ENCODE data around the gene DHX34.
"Not testable (repeated sequence)": the region's sequence is repeated elsewhere in the genome, so short reads cannot be mapped to it uniquely, and the experiment has no call there.

DHX34 gene

DNA sequence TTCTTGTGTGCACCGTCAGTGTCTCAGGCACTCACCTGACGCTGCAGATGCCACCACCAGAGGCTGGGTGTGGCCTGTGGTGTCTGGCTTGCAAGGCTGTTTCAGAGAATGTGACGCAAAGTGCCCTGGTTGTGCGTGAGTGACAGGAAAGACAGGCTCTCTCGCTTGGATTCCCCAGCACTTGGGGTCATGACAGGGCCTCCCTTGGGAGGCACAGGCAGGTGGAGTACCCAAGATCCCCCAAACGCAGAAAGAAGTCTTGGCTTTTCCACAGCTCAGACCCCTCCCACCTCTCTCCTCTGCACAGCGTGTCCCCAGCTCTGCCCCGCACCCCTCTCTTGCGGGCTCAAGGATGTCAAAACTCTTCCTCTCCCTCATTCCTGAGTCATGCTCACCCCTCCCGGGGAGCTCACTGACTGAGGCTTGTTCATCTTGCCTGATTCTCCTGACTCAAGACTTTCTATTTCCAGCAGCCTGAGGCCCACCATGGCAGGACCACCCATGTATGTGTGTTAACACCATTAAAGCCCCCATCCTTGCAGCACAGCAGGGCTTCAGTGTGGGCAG is 21.0 kb downstream of the DHX34 start:
- DNase-seq: peak; percentile 70 to 84

DNA sequence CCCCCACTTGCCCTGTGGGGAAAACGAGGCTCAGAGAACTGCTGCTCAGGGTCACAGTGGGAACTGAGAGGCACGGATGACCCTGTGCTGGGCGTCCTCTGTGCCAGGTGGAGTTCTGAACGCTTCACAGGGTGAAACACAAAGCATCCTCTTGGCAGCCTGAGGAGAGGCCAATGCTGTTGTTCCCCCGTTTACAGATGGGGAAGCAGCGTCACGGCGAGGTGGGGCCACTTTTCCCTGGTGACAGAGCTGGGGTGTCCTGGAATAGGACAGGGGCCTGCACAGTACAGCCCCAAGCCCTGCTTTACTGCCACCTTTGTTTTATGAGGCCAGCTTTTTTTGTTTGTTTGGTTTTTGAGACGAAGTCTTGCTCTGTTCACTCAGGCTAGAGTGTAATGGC is 22.1 kb downstream of the DHX34 start:
- no peak for DNase-seq

DNA sequence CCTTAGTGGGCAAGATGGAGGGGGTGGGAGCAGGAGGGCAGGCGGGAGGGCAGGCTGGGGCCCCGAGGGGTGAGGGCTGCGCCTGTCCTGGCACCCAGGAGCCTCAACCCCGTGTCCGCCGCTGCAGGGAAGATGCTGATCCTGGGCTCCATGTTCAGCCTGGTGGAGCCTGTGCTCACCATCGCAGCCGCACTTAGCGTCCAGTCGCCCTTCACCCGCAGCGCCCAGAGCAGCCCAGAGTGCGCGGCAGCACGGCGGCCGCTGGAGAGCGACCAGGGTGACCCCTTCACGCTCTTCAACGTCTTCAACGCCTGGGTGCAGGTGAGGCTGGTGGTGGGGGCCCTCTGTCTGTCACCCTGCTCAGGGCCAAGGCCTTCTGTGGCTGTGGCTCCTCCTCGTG is 23.5 kb downstream of the DHX34 start:
- DNase-seq: no peak

DNA sequence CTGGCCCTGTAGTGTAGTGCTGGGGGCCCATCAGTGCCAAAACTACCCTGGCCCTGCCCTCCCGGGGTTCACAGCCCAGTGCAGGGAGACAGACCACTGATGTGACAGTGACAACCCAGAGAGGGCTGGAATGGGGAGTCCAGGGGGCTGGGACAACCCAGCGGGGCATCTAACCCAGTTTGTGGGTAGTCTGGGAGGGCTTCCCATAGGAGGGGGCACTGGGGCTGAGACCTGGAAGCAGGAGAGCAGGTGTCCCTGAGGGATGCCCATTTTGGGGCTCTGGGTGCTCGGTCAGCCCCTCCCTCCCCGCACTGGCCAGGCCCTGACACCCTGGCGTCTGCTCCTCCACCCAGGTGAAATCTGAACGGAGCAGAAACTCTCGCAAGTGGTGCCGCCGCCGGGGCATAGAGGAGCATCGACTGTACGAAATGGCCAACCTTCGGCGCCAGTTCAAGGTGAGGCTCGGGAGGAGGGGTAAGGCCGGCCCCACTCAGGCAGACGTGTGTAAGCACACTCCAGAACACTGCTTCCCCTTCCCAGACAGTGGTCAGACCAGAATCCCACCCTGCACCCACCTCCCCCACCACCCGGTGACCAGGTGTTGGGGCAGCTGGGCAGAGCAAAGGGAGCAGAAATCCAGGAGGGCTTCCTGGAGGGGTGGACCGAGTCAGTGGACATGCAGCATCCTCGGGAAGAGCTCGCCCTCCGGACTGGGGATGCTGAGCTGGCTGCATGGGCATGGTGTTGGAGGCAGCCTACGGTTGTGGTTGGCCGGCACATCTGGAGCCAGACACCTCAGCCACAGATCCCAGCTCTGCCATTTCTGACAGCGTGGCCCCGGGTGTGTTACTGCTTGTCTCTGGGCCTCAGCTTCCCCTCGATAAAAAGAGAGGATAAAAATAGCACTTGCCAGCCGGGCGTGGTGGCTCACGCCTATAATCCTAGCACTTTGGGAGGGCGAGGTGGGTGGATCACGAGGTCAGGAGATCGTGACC is 24.4 kb downstream of the DHX34 start:
- no peak for DNase-seq

DNA sequence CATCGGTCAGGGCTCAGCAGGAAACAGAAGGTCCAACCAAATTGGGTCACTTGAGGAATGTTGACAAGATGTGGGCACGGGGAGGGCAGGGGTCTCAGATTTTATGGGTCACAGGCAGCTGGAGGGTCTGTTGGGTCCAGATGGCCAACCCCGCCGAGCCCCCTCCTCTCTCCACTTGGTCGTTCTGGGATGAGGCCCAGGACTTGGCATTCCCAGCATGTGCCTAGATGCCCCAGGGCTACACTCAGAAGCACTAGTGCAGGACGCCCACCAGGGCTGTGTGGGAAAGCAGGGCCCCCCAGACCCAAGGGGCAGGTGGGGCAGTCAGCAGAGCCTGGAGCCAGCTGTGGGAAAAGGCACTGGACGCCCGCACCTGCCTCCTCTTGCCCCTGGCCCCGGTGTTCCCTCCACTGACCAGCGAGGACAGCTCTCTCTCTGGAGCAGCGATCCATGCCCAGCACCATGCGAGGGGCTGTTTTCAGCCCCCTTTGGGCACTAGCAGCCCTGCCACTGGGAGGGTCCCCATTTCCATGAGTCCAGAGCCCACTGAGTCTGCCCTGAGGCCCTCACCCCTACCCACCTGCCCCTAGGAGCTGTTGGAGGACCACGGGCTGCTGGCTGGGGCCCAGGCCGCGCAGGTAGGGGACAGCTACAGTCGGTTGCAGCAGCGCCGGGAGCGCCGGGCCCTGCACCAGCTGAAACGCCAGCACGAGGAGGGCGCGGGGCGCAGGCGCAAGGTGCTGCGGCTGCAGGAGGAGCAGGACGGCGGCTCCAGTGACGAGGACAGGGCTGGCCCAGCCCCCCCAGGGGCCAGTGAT is 26.0 kb downstream of the DHX34 start:
- no peak for DNase-seq

DNA sequence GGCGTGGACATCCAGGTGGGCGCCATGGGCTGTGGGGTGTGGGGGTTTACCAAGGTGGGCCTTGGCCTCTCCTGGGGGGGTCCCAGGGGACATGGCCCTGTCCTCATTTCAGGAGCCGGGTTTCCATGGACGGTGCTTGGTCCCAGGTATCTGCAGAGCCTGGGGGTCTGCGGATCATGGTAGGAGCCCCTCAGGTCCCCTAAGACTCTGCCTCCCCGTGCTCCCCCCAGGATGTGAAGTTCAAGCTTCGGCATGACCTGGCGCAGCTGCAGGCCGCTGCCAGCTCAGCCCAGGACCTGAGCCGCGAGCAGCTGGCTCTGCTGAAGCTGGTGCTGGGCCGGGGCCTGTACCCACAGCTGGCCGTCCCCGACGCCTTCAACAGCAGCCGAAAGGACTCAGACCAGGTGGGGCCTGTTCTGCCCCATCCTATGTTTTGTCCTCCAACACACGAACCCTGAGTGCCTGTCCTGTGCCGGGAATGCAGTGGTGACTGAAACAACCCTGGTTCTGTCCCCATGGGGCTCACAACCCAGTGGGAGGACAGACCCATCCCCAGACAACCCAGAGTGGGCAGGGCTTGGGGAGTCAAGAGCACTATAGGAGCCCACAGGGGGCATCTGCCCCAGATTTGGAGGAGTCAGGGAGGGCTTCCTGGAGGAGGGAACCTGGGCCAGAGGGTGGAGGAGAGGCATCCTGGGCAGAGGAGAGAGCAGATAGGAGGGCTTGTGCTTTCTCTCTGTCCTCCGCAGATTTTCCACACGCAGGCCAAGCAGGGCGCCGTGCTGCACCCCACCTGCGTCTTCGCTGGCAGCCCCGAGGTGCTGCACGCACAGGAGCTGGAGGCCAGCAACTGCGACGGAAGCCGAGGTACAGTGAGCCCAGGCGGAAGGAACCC is 26.8 kb downstream of the DHX34 start:
- DNase-seq: no peak

DNA sequence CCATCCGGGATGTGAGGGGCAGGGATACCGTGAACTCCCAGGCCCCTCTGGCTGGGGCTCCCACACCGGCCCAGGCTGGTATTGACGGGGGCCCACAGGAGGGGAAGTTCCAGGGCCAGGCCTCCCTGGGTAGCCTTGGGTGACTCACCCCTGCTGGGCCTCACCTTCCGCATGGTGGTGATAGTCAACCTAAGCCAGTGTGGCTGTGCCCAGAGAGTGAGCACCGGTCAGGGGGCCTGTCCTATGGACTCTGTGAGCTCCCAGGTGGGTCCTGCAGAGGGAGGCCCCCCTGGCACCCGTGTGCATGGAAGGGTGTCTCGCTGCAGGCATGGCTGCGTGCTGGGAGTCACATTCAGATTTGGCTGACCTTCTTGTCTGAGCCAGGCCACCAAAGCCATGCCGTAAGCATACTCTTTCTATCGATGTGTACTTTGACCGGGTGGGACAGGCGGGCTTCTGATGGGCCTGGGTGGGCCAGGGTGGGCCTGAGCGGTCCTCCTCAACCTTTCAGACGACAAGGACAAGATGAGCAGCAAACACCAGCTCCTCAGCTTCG is 27.6 kb downstream of the DHX34 start:
- DNase-seq: no peak

DNA sequence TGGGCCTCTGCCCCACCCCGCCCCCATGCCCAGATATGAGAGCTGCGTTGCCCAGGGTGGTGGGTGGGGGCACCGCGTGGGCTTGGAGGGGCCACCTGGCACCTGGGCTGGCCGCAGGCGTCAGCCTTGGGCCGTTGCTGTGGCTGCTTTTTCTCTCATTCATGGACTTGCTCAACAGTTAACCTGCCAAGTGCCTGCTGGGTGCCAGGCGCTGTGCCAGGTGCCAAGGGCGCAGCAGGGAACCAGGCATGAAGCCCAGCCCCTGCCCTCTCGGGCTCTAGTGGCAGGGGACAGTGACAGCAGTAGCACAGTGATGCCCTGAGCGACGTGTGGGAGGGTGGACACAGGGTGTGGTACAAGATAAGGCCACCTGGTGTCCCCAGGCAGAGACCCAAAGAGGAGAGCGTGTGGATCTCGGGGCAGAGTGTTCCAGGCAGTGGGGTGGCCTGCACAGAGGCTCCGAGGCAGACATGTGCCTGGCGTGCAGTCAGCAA is 28.1 kb downstream of the DHX34 start:
- DNase-seq: no peak

DNA sequence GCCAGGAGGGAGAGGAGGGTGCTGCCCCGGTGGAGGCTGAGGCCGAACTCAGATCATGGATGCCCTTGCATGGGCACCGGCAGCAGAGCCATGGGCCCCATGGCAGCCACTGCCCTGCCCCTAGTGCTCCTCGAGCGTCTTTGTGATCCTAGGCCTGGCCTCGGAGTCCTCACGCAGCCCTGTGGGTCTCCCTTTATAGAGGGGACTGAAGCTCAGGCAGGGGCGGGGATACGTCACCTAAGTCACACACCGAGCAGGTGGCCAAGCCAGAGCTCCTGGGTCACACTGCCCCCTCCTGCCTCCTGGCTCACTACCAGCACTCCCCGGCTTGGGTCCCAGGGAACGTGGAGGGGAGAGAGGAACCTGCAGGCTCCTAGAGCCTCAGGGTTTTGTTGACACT is 28.7 kb downstream of the DHX34 start:
- no peak for DNase-seq

DNA sequence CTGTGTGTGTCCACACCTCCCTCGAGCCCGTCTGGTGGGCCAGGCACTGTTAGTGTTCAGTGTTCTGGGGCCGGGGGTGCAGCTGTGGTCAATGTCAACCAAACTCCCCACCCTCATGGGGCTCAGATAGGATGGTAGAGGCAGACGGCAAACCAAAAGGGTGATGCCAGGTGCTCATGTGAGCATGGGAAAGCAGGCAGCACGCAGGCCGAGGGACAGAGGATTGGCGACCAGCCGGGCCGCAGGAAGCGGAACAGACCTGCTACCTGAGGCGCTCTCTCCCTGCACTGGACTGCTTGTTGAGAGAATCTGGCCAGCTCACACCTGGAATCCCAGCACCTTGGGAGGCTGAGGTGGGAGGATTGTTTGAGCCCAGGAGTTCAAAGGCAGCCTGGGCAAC is 29.1 kb downstream of the DHX34 start:
- DNase-seq: no peak

DNA sequence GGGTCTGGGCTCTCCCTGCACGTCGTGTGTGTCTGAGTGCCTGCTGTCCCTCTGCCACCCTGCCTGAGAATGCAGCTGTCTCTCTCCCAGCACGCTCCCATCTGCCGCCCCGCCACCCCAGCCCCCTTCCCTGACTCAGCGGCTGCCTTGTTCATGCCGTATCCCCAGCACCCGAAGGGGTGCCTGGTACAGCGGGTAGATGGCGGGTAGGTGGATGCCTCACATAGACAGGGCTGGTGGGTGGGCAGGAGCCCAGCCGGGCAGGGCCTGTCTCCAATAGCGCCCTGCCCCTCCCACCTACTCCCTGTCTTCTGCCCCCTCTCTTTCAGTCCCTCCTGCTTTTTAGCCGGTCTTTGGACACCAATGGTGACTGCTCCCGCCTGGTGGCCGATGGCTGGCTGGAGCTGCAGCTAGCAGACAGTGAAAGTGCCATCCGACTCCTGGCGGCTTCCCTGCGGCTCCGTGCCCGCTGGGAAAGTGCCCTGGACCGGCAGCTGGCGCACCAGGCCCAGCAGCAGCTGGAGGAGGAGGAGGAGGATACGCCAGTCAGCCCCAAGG is 30.3 kb downstream of the DHX34 start:
- no peak for DNase-seq

DNA sequence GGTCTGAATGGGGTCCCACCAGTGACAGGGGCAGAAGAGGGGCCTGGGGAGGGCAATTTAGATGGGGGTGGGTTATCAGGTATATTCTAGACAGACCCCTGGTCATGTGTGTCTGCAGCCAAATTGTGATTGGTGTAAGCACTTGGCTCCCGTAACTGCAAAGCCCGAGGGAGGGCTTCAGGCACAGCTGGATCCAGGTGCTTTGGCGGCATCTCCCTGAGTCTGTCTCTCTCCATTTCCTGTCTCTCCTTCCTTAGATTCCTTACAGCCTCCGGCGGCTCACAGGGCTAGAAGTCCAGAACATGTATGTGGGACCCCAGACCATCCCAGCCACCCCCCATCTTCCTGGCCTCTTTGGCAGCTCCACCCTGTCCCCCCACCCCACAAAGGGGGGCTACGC is 31.4 kb downstream of the DHX34 start:
- DNase-seq: no peak

DNA sequence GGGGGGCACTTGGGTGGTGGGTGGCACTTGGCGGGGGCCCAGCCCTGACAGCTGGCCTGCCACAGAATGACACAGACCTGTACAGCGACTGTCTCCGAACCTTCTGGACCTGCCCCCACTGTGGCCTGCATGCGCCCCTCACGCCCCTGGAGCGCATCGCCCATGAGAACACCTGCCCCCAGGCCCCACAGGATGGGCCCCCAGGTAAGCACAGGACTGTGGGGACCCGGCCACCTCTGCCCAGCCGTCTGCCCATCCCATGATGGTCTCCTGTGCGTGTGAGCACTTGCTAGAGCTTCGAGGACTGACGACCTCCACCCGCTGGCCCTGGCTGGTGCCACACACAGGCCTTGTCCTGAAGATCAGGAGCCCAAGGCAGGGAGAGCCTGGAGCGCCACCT is 32.0 kb downstream of the DHX34 start:
- no peak for DNase-seq

DNA sequence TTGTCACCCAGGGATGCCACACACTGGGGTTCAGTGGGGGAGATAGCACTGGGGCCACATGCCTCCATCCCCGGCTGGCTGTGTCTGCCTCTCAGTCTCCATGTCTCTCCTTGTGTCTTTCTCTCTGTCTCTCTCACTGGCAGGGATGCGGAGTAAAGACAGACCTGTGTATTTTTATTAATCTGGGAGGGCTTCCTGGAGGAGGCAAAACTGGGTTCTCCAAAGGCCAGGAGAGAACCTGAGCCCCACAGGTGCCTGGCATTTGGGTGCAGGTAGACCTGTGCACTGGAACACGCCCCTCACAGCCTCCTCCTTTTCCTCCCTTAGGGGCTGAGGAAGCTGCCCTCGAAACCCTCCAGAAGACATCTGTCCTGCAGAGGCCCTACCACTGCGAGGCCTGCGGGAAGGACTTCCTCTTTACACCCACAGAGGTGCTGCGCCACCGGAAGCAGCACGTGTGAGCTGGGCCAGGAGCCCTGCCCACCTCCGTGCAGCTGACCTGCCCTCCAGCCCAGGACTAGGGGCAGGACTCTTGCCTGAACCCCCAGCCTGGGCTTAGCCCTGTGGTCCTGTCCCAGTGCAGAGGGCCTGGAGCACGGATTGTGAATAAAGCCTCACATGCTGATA is 32.7 kb downstream of the DHX34 start:
- peak in 1 of 2 experiments; percentile 16 for DNase-seq

DNA sequence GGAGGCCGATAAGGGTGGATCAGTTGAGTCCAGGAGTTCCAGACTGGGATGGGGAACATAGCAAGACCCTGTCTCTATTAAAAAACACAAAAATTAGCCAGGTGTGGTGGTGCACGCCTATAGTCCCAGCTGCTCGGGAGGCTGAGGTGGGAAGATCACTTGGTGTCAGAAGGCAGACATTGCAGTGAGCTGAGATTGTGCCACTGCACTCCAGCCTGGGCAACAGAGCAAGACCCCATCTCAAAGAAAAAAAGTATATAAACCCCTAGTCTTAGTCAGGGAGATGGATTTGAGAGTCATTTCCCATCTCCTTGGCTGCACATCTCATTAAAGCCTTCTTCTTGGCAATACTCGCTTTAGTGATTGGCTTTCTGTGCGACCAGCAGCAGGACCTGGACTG is 34.8 kb downstream of the DHX34 start:
- DNase-seq: not testable (repeated sequence)

DNA sequence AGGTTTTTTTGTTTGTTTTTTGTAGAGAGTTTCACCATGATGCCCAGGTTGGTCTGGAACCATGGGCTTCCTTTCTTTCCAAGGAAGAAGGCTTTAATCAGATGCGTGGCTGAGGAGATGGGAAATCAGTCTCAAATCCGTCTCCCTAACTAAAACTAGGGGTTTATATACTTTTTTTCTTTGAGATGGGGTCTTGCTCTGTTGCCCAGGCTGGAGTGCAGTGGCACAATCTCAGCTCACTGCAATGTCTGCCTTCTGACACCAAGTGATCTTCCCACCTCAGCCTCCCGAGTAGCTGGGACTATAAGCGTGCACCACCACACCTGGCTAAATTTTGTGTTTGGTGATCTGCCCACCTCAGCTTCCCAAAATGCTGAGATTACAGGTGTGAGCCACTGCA is 35.4 kb downstream of the DHX34 start:
- DNase-seq: not testable (repeated sequence)

DNA sequence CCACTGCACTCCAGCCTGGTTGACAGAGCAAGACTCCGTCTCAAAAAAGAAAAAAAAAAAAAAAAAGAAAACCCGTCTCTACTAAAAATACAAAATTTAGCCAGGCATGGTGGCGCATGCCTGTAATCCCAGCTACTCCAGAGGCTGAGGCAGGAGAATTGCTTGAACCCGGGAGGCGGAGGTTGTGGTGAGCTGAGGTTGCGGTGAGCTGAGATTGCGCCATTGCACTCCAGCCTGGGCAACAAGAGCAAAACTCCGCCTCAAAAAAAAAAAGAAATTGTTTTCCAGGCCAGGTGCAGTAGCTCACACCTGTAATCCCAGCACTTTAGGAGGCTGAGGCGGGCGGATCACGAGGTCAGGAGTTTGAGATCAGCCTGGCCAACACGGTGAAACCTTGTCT is 37.5 kb downstream of the DHX34 start:
- not testable (repeated sequence) for DNase-seq

DNA sequence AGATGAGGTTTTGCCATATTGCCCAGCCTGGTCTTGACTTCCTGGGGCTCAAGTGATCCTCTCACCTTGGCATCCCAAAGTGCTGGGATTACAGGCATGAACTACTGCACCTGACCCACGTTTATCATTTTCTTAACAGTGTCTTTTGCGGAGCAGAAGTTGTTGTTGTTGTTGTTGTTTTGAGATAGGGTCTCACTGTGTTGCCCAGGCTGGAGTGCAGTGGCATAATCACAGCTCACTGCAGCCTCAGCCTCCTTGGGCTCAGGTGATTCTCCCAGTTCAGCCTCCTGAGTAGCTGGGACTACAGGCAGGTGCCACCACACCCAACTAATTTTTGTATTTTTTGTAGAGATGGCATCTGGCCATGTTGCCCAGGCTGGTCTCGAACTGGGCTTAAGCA is 38.5 kb downstream of the DHX34 start:
- not testable (repeated sequence) for DNase-seq

DNA sequence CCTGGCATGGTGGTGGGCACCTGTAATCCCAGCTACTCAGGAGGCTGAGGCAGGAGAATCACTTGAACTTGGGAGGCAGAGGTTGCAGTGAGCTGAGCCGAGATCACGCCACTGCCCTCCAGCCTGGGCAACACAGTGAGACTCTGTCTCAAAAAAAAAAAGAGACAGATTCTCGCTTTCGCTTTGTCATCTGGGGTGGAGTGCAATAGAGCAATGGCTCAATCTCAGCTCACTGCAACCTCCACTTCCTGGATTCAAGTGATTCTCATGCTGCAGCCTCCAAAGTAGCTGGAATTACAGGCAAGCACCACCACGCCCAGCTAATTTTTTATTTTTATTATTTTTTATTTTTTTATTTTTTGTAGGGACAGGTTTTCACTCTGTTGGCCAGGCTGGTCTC is 39.6 kb downstream of the DHX34 start:
- DNase-seq: peak; percentile 24 to 54

DNA sequence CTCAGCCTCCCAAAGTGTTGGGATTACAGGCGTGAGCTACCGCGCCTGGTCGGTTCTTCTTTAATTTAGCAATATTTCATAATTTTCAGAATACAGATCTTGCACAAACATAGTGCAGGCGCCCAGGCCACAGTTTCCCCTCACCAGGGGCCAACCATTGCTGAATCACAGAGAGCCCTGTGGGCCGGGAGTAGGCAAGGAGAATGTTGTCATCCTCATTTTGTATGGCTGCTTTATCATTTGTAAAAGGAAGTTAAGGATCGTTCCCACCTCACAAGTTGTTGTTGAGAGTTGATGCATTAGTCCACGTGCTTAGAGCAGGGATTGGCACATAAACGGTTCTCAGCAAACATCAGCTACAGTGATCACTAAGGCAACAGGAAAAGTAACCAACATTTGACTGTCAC is 40.0 kb downstream of the DHX34 start:
- DNase-seq: peak; percentile 94 to 95
